HepG2 (cell line): ENCODE measurements around the gene TPGS1. TPM values are rescaled to one million over a fixed set of nuclear protein-coding genes. Genes with fewer than 3 reads are reported as not detected.
A peak's percentile ranks its signal among the peaks of the same experiment; 100 is the strongest.

Source experiments
- CHD2 ChIP-seq: IDR thresholded peaks from 2 replicates; pipeline ENCODE4 v1.6.1; 2011; ENCODE audit warnings: low read depth, low read length, improper control_type of control experiment
- E2F1 ChIP-seq: sonication (generic); formaldehyde crosslinking; IDR thresholded peaks from 2 replicates; pipeline ENCODE4 v1.5.0; 2020; ENCODE audit warnings: missing genetic modification reagents
- FOXK2 ChIP-seq: fragments of 450-650 bp; IDR thresholded peaks from 2 replicates; pipeline ENCODE4 v1.6.1; 2016
- GATA4 ChIP-seq: sonication (generic); IDR thresholded peaks from 2 replicates; pipeline ENCODE4 v1.6.1; 2016; ENCODE audit warnings: antibody characterized with exemption, low read depth, borderline replicate concordance
- IKZF1 ChIP-seq: fragments of 450-650 bp; IDR thresholded peaks from 2 replicates; pipeline ENCODE4 v1.7.1; 2016
- KAT8 ChIP-seq: IDR thresholded peaks from 2 replicates; pipeline ENCODE4 v1.6.1; 2016; ENCODE audit warnings: missing genetic modification reagents, missing compliant biosample characterization
- MED1 ChIP-seq: sonication (generic); formaldehyde crosslinking; IDR thresholded peaks from 2 replicates; pipeline ENCODE4 v1.4.0; 2020; ENCODE audit warnings: missing genetic modification reagents
- PAX8 ChIP-seq: sonication (generic); formaldehyde crosslinking; IDR thresholded peaks from 2 replicates; pipeline ENCODE4 v1.8.0; 2022; ENCODE audit warnings: mild to moderate bottlenecking, missing genetic modification reagents, borderline replicate concordance
- RFX3 ChIP-seq: IDR thresholded peaks from 2 replicates; pipeline ENCODE4 v1.6.1; 2016; ENCODE audit warnings: missing biosample characterization, missing genetic modification reagents
- SP140L ChIP-seq: sonication (generic); formaldehyde crosslinking; IDR thresholded peaks from 2 replicates; pipeline ENCODE4 v1.4.0; 2020; ENCODE audit warnings: missing genetic modification reagents, borderline replicate concordance
- THAP7 ChIP-seq: sonication (generic); formaldehyde crosslinking; IDR thresholded peaks from 2 replicates; pipeline ENCODE4 v1.8.1; 2023; ENCODE audit warnings: mild to moderate bottlenecking, missing genetic modification reagents
- ZBTB46 ChIP-seq: sonication (generic); formaldehyde crosslinking; IDR thresholded peaks from 2 replicates; pipeline ENCODE4 v1.4.0; 2020; ENCODE audit warnings: mild to moderate bottlenecking, missing genetic modification reagents, borderline replicate concordance
- ZHX2 ChIP-seq, 2 experiments: sonication (generic) in 1 of 2; formaldehyde crosslinking in 1 of 2; IDR thresholded peaks; 2 replicates each; pipeline versions ENCODE4 v1.6.1 to v1.9.0; 2014 to 2022; ENCODE audit warnings: antibody characterized with exemption in 1 of 2, borderline replicate concordance in 1 of 2, inconsistent platforms in 1 of 2, low read depth in 1 of 2, missing genetic modification reagents in 1 of 2
- ZNF281 ChIP-seq: sonication (generic); formaldehyde crosslinking; IDR thresholded peaks from 2 replicates; pipeline ENCODE4 v1.4.0; 2020; ENCODE audit warnings: missing genetic modification reagents, borderline replicate concordance
- ZNF546 ChIP-seq: sonication (generic); formaldehyde crosslinking; conservative IDR thresholded peaks from 2 replicates; pipeline ENCODE4 v1.8.1; 2023; ENCODE audit warnings: mild to moderate bottlenecking, missing genetic modification reagents
- ZNF619 ChIP-seq: sonication (generic); formaldehyde crosslinking; IDR thresholded peaks from 2 replicates; pipeline ENCODE4 v1.4.0; 2020; ENCODE audit warnings: mild to moderate bottlenecking, missing genetic modification reagents
- ZNF850 ChIP-seq: sonication (generic); formaldehyde crosslinking; conservative IDR thresholded peaks from 2 replicates; pipeline ENCODE4 v1.9.0; 2021; ENCODE audit warnings: mild to moderate bottlenecking, missing genetic modification reagents
- polyA plus RNA-seq, 8 experiments: library from polyadenylated mRNA; depleted of rRNA in 3 of 8; stranded (reverse) in 7 of 8; unstranded in 1 of 8; fragments of >200 nt; fragmentation: Illumina TruSeq in 4 of 8; extraction: Trizol in 4 of 8; gene quantifications; 2 replicates each; pipeline versions ENCODE4 v1.2.1 to v1.2.3, GENCODE V29; 2011 to 2016; ENCODE audit warnings: low read depth in 4 of 8, missing spikeins in 1 of 8, mixed read lengths in 1 of 8; ENCODE audit not compliant: insufficient read depth in 1 of 8
- total RNA-seq, 5 experiments: library from RNA; depleted of rRNA; stranded (reverse); fragments of >200 nt; fragmentation: Illumina TruSeq; extraction: Trizol; gene quantifications; 2 replicates each; pipeline ENCODE4 v1.2.3, GENCODE V29; 2016; ENCODE audit warnings: low read depth in 1 of 5

The TPGS1 gene
- total and polyA plus RNA-seq, 2 of the 13 experiments (the other 11 are each of a cell fraction or from before 2014, with no cell fraction given) = 1.1 to 6.2 TPM

- TF ChIP-seq ZHX2 (IDR thresholded peaks at IDR 0.05; ENCODE audit: low read depth) (no peak), ZHX2 (CRISPR knock-in tag; IDR thresholded peaks at IDR 0.05; ENCODE audit: borderline replicate concordance) (no peak), IKZF1 (no peak), FOXK2 (no peak), THAP7 (CRISPR knock-in tag) (no peak), GATA4 (no peak), CHD2 (no peak), SP140L (CRISPR knock-in tag) (no peak), ZBTB46 (CRISPR knock-in tag) (no peak), PAX8 (CRISPR knock-in tag) (peak; percentile 70; the same call in 1 of the 2 replicates), ZNF546 (CRISPR knock-in tag) (no peak), RFX3 (CRISPR knock-in tag) (no peak), MED1 (CRISPR knock-in tag) (0 out of 2 replicates have a peak, but pooled peaks have one; percentile 40), KAT8 (CRISPR knock-in tag) (peak; percentile 68), ZNF619 (CRISPR knock-in tag) (no peak), ZNF281 (CRISPR knock-in tag) (no peak), ZNF850 (CRISPR knock-in tag) (no peak), E2F1 (CRISPR knock-in tag) (no peak)
Measured at GRCh38 chr19:491146-491741, 16.1 kb upstream of the TPGS1 start (continued).
